Mesenchymal stem cell (in vitro differentiated cells and primary cell): ENCODE results near the gene TAAR6.
A peak's percentile ranks its signal among the peaks of the same experiment; 100 is the strongest.
"Not testable (repeated sequence)": the region's sequence is repeated elsewhere in the genome, so short reads cannot be mapped to it uniquely, and the experiment has no call there.

ENCODE experiments used
- DNase-seq: peaks from one replicate; pipeline ENCODE4 v3.0.0-alpha.2; 2013
- H2AFZ ChIP-seq: one replicate; pipeline ENCODE4 v1.6.1; 2013; ENCODE audit warnings: low read depth, mild to moderate bottlenecking, control low read depth, inconsistent platforms, low read length, moderate library complexity
- H2AK5ac ChIP-seq: 2 replicates; pipeline ENCODE4 v1.6.1; 2013; ENCODE audit warnings: low read length, moderate library complexity, mild to moderate bottlenecking, inconsistent platforms; ENCODE audit not compliant: severe bottlenecking
- H2BK120ac ChIP-seq: one replicate; pipeline ENCODE4 v1.6.1; 2013; ENCODE audit warnings: low read depth, mild to moderate bottlenecking, inconsistent platforms, low read length, moderate library complexity
- H2BK12ac ChIP-seq, 2 experiments: one replicate each; pipeline ENCODE4 v1.6.1; 2013; ENCODE audit warnings: inconsistent platforms in 2 of 2, low read length in 2 of 2, mild to moderate bottlenecking in 2 of 2, moderate library complexity in 2 of 2, control low read depth in 1 of 2
- H2BK15ac ChIP-seq: one replicate; pipeline ENCODE4 v1.6.1; 2013; ENCODE audit warnings: mild to moderate bottlenecking, low read depth, inconsistent platforms; ENCODE audit not compliant: poor library complexity, severe bottlenecking
- H2BK5ac ChIP-seq: 2 replicates; pipeline ENCODE4 v1.6.1; 2013; ENCODE audit warnings: low read depth, mild to moderate bottlenecking, low read length, control low read depth, inconsistent platforms; ENCODE audit not compliant: poor library complexity, severe bottlenecking
- H3K14ac ChIP-seq, 2 experiments: one replicate each; pipeline ENCODE4 v1.6.1; 2013; ENCODE audit warnings: inconsistent platforms in 2 of 2, low read length in 2 of 2, control low read depth in 1 of 2, mild to moderate bottlenecking in 1 of 2, moderate library complexity in 1 of 2
- H3K18ac ChIP-seq, 2 experiments: one replicate each; pipeline ENCODE4 v1.6.1; 2013; ENCODE audit warnings: inconsistent platforms in 2 of 2, low read length in 2 of 2, control low read depth in 1 of 2, low read depth in 1 of 2, mild to moderate bottlenecking in 1 of 2
- H3K23ac ChIP-seq, 2 experiments: one replicate each; pipeline ENCODE4 v1.6.1; 2013; ENCODE audit warnings: inconsistent platforms in 2 of 2, low read length in 2 of 2, mild to moderate bottlenecking in 2 of 2, moderate library complexity in 2 of 2, control low read depth in 1 of 2
- H3K27ac ChIP-seq: 2 replicates; pipeline ENCODE4 v1.5.1; 2013; ENCODE audit warnings: mild to moderate bottlenecking, moderate library complexity, low read length, control low read depth, inconsistent platforms; ENCODE audit not compliant: poor library complexity, severe bottlenecking
- H3K27me3 ChIP-seq, 2 experiments: 2 replicates each; pipeline versions ENCODE4 v1.6.1 to v1.7.0; 2013; ENCODE audit warnings: low read length in 2 of 2, mild to moderate bottlenecking in 2 of 2, moderate library complexity in 2 of 2, control low read depth in 1 of 2, inconsistent platforms in 1 of 2; ENCODE audit not compliant: control insufficient read depth in 1 of 2, insufficient read depth in 1 of 2
- H3K36me3 ChIP-seq, 2 experiments: 2 replicates each; pipeline versions ENCODE4 v1.6.1 to v1.7.0; 2013; ENCODE audit warnings: low read length in 2 of 2, control low read depth in 1 of 2, inconsistent platforms in 1 of 2, low read depth in 1 of 2, mild to moderate bottlenecking in 1 of 2; ENCODE audit not compliant: insufficient read depth in 2 of 2, control insufficient read depth in 1 of 2
- H3K4ac ChIP-seq, 2 experiments: one replicate each; pipeline ENCODE4 v1.6.1; 2013; ENCODE audit warnings: inconsistent platforms in 2 of 2, low read length in 2 of 2, mild to moderate bottlenecking in 2 of 2, moderate library complexity in 2 of 2, control low read depth in 1 of 2, low read depth in 1 of 2
- H3K4me1 ChIP-seq: 2 replicates; pipeline ENCODE4 v1.6.1; 2013; ENCODE audit warnings: low read depth, low read length, control low read depth; ENCODE audit not compliant: control insufficient read depth, insufficient read depth
- H3K4me2 ChIP-seq: 2 replicates; pipeline ENCODE4 v1.6.1; 2013; ENCODE audit warnings: low read length, mild to moderate bottlenecking, inconsistent platforms; ENCODE audit not compliant: poor library complexity, severe bottlenecking
- H3K4me3 ChIP-seq, 2 experiments: 2 replicates each; pipeline versions ENCODE4 v1.5.1 to v1.7.0; 2013; ENCODE audit warnings: low read length in 2 of 2, mild to moderate bottlenecking in 2 of 2, control low read depth in 1 of 2, low read depth in 1 of 2; ENCODE audit not compliant: insufficient read depth in 1 of 2
- H3K79me1 ChIP-seq: replicated peaks from 2 replicates; pipeline ENCODE4 v1.6.1; 2013; ENCODE audit warnings: mild to moderate bottlenecking, control low read depth, low read length, inconsistent platforms; ENCODE audit not compliant: poor library complexity, severe bottlenecking
- H3K9ac ChIP-seq: 2 replicates; pipeline ENCODE4 v1.7.0; 2013; ENCODE audit warnings: mild to moderate bottlenecking, low read length, moderate library complexity
- H3K9me3 ChIP-seq: 2 replicates; pipeline ENCODE4 v1.7.0; 2013; ENCODE audit warnings: mild to moderate bottlenecking, low read length; ENCODE audit not compliant: control insufficient read depth
- H4K8ac ChIP-seq: one replicate; pipeline ENCODE4 v1.6.1; 2013; ENCODE audit warnings: inconsistent platforms, mild to moderate bottlenecking, low read length, moderate library complexity
- H4K91ac ChIP-seq: one replicate; pipeline ENCODE4 v1.6.1; 2013; ENCODE audit warnings: mild to moderate bottlenecking, low read length, inconsistent platforms
- WGBS: methylation state at CpG from one replicate; pipeline ENCODE4 v1.1.7; 2013; ENCODE audit warnings: mixed read lengths; 5-methylcytosine and 5-hydroxymethylcytosine counted together

Gene TAAR6

GRCh38 chr6:132526461-132526860, 43.7 kb upstream of the TAAR6 start:
- Histone ChIP-seq H2BK120ac (no peak overlapping the region), H3K79me1 (no peaks in the 10 kb centered on the region), H3K23ac (no peak overlapping the region), H3K14ac (no peak overlapping the region), H4K8ac (no peak overlapping the region), H3K36me3 (no peaks in the 10 kb centered on the region), H3K27ac (no peak overlapping the region), H2AFZ (no peak overlapping the region), H3K4me3 (no peak overlapping the region), H3K4ac (no peak overlapping the region), H3K4me1 (no peaks in the 10 kb centered on the region), H2BK15ac (no peak overlapping the region), H2BK5ac (no peak overlapping the region), H2BK12ac (no peak overlapping the region), H3K9ac (no peak overlapping the region), H4K91ac (no peak overlapping the region), H2AK5ac (no peak overlapping the region), H3K4me2 (no peak overlapping the region), H3K9me3 (no peaks in the 10 kb centered on the region), H3K27me3 (no peaks in the 10 kb centered on the region), H3K18ac (no peak overlapping the region)
- no peak for DNase-seq
- WGBS = 91% methylated on average over 1 of the region's 2 CpGs

DNA sequence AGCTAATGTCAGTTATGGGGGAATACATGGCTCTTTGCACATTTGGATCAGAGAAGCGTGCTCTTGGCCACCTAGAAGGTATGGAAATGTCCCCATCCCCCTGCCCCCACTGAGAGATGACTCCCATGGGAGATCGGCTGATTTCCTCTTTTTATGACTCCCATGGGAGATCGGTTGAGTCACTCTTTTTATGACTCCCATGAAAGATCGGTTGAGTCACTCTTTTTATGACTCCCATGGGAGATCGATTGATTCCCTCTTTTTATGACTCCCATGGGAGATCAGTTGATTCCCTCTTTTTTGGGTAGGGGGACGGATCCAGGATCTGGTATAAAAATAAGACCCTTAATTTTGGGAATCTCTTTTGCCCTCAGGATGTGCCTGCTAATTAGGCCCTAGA, 42.3 kb upstream of the TAAR6 start:
- H2BK15ac ChIP-seq = no peak overlapping the region
- DNase-seq = peak; percentile 37

DNA sequence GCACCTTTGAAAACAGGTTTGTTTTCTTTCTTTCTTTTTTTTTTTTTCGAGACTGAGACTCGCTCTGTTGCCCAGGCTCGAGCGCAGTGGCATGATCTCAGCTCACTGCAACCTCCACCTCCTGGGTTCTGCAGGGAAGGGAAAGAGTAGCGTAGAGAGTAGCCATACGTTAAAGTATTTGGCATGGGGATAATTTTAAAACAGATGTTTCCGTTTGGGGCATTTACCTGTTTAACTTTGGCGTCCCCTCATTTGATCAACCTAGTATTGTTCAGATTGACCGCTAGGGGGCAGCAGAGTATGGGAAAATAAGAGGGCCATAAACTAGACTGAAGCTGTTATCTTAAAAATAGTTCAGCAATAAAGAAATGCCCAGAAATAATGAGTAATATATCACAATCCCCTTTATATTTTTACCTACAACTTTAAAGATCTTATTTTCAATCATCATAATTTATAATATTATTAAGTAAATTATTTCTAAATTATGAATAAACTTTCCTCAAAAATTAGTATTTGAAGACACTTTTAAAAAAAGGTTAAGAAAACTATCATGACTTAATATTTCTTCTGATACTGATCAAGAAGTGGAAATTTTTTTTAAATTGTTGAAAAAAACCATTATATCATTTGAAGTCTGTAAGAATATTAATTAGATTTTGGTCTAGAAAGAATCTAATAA, 39.7 kb upstream of the TAAR6 start:
- Histone ChIP-seq H3K18ac (no peak overlapping the region), H3K4me1 (no peaks in the 10 kb centered on the region), H3K4me3 (peak overlapping the region in 1 of 2 experiments; percentile 45), H3K14ac (no peak overlapping the region), H2BK15ac (no peak overlapping the region), H2AK5ac (no peak overlapping the region), H2BK120ac (no peak overlapping the region), H3K4me2 (peak overlapping the region; percentile 56), H3K36me3 (no peaks in the 10 kb centered on the region), H3K27ac (no peak overlapping the region), H4K91ac (no peak overlapping the region), H3K4ac (no peak overlapping the region), H4K8ac (no peak overlapping the region), H3K79me1 (no peaks in the 10 kb centered on the region), H3K27me3 (no peaks in the 10 kb centered on the region), H3K9me3 (peaks cover 6% of the 10 kb centered on the region), H2AFZ (no peak overlapping the region), H2BK12ac (no peak overlapping the region), H3K9ac (no peak overlapping the region), H2BK5ac (no peak overlapping the region), H3K23ac (no peak overlapping the region)
- WGBS = 27% methylated on average over 9 of the region's 9 CpGs
- DNase-seq = peak; percentile 68

More for the DNA sequence above, 42.3 kb upstream of the TAAR6 start:
- no peak overlapping the region for H2BK12ac ChIP-seq
- H3K27me3 ChIP-seq = no peaks in the 10 kb centered on the region
- WGBS = 84% methylated on average over 5 of the region's 6 CpGs
- H3K9me3 ChIP-seq = no peaks in the 10 kb centered on the region
- H3K9ac ChIP-seq = no peak overlapping the region
- H2BK120ac ChIP-seq = no peak overlapping the region
- H4K8ac ChIP-seq = no peak overlapping the region
- no peak overlapping the region for H3K4me3 ChIP-seq
- H3K23ac ChIP-seq = no peak overlapping the region
- H3K36me3 ChIP-seq = no peaks in the 10 kb centered on the region
- no peak overlapping the region for H2AK5ac ChIP-seq
- H3K27ac ChIP-seq = no peak overlapping the region
- no peaks in the 10 kb centered on the region for H3K4me1 ChIP-seq
- H3K4ac ChIP-seq = no peak overlapping the region
- no peak overlapping the region for H3K14ac ChIP-seq
- no peak overlapping the region for H3K4me2 ChIP-seq
- H3K18ac ChIP-seq = no peak overlapping the region
- H2AFZ ChIP-seq = no peak overlapping the region
- no peak overlapping the region for H2BK5ac ChIP-seq
- H4K91ac ChIP-seq = no peak overlapping the region
- H3K79me1 ChIP-seq = no peaks in the 10 kb centered on the region

- not testable (repeated sequence) for H2BK120ac ChIP-seq, H3K14ac ChIP-seq, H2BK5ac ChIP-seq, H3K36me3 ChIP-seq, H2AK5ac ChIP-seq, H3K4me1 ChIP-seq, DNase-seq, H3K79me1 ChIP-seq, H2BK15ac ChIP-seq, H2BK12ac ChIP-seq, H2AFZ ChIP-seq, H3K9ac ChIP-seq, H3K4ac ChIP-seq, H3K9me3 ChIP-seq, H4K91ac ChIP-seq, H4K8ac ChIP-seq, H3K23ac ChIP-seq, H3K18ac ChIP-seq, H3K27ac ChIP-seq, H3K4me3 ChIP-seq, H3K4me2 ChIP-seq
- H3K27me3 ChIP-seq = peaks cover 0 to 21% of the 10 kb centered on the region in 2 experiments
- 93% methylated on average over 1 of the region's 2 CpGs for WGBS
Measured at GRCh38 chr6:132534546-132534945, 35.6 kb upstream of the TAAR6 start.
